Prostate gland (tissue), 2 donors: ENCODE results near the gene CTNNA3.

Experiments used
- POLR2A ChIP-seq: fragments of 450-650 bp; IDR thresholded peaks from one replicate; pipeline ENCODE4 v1.6.1; 2016; ENCODE audit warnings: antibody characterized with exemption, mild to moderate bottlenecking
- POLR2AphosphoS5 ChIP-seq: sonication (generic); formaldehyde crosslinking; IDR thresholded peaks from one replicate; pipeline ENCODE4 v1.6.1; 2017; ENCODE audit warnings: antibody characterized with exemption
- TF ChIP-seq, protein P1 (sequence below), 4 experiments: fragments of 200-600 bp in 2 of 4; fragments of 450-650 bp in 2 of 4; sonication (generic) in 2 of 4; IDR thresholded peaks; 1 replicate in 3 of 4; 2 replicates in 1 of 4; pipeline ENCODE4 v1.5.1; 2016 to 2019; ENCODE audit warnings: antibody characterized with exemption in 4 of 4, mild to moderate bottlenecking in 2 of 4, moderate library complexity in 2 of 4

DNA sequence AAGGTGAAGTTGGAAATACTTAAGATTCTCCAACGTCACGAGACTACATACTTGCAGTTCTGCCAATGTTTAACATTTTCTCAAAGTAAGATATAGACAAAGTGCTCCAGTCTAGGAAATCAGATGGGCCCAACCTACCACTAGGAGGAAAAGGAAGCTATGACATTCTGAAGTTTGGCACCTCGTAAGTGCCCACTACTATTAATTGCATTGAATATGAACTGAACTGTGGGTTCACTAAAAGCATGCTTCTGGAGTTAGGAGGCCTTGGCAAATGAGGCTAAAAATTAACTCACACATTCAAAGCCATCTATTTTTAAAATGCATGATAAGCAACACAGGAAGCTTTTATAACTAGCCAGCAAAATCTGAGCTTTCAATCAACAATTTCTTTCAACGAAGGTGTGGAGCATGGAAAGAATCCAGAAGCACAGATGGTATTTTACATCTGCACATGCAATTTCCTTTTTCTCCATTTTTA, 620.5 kb downstream of the CTNNA3 start:
- TF ChIP-seq, protein P1, sequence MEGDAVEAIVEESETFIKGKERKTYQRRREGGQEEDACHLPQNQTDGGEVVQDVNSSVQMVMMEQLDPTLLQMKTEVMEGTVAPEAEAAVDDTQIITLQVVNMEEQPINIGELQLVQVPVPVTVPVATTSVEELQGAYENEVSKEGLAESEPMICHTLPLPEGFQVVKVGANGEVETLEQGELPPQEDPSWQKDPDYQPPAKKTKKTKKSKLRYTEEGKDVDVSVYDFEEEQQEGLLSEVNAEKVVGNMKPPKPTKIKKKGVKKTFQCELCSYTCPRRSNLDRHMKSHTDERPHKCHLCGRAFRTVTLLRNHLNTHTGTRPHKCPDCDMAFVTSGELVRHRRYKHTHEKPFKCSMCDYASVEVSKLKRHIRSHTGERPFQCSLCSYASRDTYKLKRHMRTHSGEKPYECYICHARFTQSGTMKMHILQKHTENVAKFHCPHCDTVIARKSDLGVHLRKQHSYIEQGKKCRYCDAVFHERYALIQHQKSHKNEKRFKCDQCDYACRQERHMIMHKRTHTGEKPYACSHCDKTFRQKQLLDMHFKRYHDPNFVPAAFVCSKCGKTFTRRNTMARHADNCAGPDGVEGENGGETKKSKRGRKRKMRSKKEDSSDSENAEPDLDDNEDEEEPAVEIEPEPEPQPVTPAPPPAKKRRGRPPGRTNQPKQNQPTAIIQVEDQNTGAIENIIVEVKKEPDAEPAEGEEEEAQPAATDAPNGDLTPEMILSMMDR (IDR thresholded peaks at IDR 0.05) = no peak
- TF ChIP-seq POLR2A = no peak
- TF ChIP-seq POLR2AphosphoS5 = no peak
